ENCODE data around the gene APOBR. TPM values are rescaled to one million over a fixed set of nuclear protein-coding genes. Genes with fewer than 3 reads are reported as not detected.
"Not testable (repeated sequence)": the region's sequence is repeated elsewhere in the genome, so short reads cannot be mapped to it uniquely, and the experiment has no call there.

Gene APOBR
- total RNA-seq, 1 donor from 2014 or later, result 0.51 TPM

DNA sequence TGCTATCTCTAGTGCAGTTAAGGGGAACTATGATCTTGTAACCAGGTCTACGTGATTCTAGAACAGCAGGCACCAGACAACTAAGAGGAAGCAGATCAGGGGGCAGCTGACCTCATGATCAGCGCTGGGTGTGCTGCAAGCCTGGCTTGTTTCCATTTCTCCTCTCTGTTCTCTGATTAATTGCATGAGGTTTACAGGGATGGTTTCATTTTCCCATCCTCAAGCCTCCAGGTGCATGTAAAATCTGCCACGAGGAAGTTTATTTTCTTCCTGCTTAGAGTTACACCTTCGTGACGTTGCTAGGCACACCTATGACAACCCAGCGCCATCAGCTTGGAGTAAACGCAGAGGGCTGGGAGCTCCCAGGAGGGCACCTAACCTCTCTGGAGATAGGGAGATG is 48.6 kb downstream of the APOBR start:
- no peak for ATAC-seq
- DNase-seq (ENCODE audit: missing footprints), result no peak
- intact Hi-C loops (cut with DNase I), result no loop called here

DNA sequence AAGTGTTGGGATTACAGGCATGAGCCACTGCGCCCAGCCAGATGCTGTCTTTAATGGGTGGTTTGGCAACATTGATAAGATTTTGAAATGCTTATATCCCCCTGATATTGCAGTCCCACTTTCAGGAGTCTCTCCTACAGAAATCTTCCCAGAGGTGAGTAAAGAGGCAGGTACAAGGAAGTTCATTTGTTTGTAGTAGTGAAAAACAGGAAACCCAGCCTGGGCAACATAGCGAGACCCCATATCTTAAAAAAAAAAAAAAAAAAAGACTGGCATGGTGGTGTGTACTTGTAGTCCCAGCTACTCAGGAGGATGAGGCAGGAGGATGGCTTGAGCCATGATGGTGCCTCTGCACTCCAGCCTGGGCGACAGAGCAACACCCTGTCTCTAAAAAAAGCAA is 50.6 kb downstream of the APOBR start:
- intact Hi-C loops (cut with DNase I), result no loop called here
- no peak for DNase-seq (ENCODE audit: missing footprints)
- no peak for ATAC-seq

DNA sequence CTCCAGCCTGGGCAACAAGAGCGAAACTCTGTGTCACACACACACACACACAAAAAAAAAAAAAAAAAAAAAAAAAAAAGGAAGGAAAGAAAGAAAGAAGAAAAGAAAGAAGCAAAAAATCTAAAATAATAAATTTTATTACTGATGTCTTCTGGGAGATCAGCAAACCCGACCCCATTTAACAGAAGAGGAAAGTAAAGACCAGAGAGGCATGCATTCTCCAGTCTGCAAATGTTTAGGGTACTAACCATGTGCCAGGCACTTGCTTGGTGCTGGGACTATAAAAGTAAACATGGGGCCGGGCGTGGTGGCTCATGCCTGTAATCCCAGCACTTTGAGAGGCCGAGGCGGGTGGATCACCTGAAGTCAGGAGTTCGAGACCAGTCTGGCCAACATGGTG is 51.5 kb downstream of the APOBR start:
- intact Hi-C loops (cut with DNase I); ATAC-seq; DNase-seq (ENCODE audit: missing footprints): not testable (repeated sequence)

DNA sequence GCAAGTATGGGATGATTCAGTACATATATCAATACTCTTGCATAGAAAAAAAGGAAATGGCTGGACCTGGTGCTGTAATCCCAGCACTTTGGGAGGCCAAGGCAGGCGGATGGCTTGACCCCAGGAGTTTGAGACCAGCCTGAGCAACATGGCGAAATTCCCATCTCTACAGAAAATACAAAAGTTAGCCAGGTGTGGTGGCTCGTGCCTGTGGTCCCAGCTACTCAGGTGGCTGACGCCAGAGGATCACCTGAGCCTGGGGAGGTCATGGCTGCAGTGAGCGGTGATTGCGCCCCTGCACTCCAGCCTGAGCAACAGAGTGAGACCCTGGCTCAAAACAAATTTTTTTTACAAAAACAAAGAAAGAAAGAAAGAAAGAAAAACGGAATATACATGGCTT is 52.2 kb downstream of the APOBR start:
- ATAC-seq, result no peak
- DNase-seq (ENCODE audit: missing footprints), result no peak
- intact Hi-C loops (cut with DNase I), result no loop called here

DNA sequence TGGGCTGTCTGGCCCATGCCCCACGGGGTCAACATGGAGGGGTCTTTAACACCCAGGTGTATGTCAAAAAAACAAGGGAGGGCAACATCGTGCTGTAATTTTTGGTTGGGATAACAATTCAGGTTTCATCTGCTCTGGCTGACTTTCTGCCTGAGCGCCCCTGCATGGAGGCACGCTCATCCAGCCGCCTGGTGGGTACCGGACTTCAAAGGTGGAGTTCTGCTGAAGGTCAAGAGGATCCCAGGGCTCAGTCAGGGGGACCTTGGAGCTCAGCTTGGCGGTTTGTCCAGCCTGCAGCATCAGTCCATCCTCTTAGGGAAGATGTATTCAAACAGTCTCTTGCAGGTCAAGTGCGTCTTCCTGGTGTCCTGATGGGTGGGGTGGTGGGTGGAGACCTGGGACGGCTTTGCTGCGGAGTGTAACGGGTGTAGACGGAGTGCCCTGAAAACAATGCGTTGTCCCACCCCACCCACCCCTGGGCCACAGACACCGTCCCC is 53.9 kb downstream of the APOBR start:
- no peak for ATAC-seq
- intact Hi-C loops (cut with DNase I), result no loop called here
- no peak for DNase-seq (ENCODE audit: missing footprints)

Other genes starting within 250 kb of the APOBR start
- 1.4 TPM for gene SBK1, start 202.1 kb upstream of the APOBR start, total RNA-seq
- gene NPIPB6, start 131.1 kb upstream of the APOBR start, total RNA-seq, result 0.73 TPM
- gene EIF3CL, start 90.8 kb upstream of the APOBR start, total RNA-seq, result 23.0 TPM
- gene NPIPB7, start 22.3 kb upstream of the APOBR start, total RNA-seq, result not detected
- 14.8 TPM for gene CLN3, start 2.6 kb upstream of the APOBR start, total RNA-seq
- not detected for gene IL27, start 12.2 kb downstream of the APOBR start, total RNA-seq
- 49.6 TPM for gene NUPR1, start 44.3 kb downstream of the APOBR start, total RNA-seq
- gene SGF29, start 59.3 kb downstream of the APOBR start, total RNA-seq, result 20.2 TPM
- 1.8 TPM for gene SULT1A2, start 102.4 kb downstream of the APOBR start, total RNA-seq
- 14.8 TPM for gene SULT1A1, start 115.4 kb downstream of the APOBR start, total RNA-seq
- not detected for gene NPIPB8, start 143.4 kb downstream of the APOBR start, total RNA-seq
- 357 TPM for gene EIF3C, start 216.8 kb downstream of the APOBR start, total RNA-seq